B cell (primary cell): ENCODE measurements around the gene NAALADL1.

Experiments
- CTCF ChIP-seq: fragments of 200-600 bp; IDR thresholded peaks from one replicate; pipeline ENCODE4 v1.8.0; 2022; ENCODE audit warnings: antibody characterized with exemption, mild to moderate bottlenecking
- EZH2 ChIP-seq: IDR thresholded peaks from 2 replicates; pipeline ENCODE4 v1.6.1; 2012; ENCODE audit warnings: borderline replicate concordance, low read depth, mild to moderate bottlenecking, moderate library complexity, low read length; ENCODE audit not compliant: insufficient read depth, poor library complexity, severe bottlenecking

DNA sequence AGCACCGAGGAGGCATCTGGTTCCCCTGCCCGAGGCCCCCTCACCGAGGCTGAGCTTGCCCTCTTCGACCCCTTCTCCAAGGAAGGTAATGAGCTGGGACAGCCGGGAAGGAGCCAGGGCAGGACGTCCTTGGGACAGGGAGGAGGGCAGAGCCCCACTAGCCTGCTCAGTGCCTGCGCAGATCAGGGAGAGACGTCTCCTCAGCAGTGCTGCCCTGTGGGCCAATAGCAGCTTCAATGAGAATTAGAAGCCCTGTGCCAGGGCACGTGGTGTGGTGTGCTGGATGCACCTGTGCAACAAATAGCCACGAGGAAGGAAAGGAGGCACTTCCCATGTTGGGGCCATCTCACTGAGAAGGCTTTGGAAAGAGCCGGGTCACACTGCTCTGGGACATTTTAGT is 22.8 kb downstream of the NAALADL1 start:
- TF ChIP-seq CTCF (no peak), EZH2 (no peak)
